Peyer's patch (tissue), 4 donors: ENCODE results near the gene PLD1.

Experiments used
- POLR2A ChIP-seq, 2 donors: fragments of 450-650 bp; IDR thresholded peaks; one replicate each; pipeline ENCODE4 v1.5.1; 2017; ENCODE audit warnings: antibody characterized with exemption in 2 of 2, mild to moderate bottlenecking in 2 of 2, moderate library complexity in 2 of 2
- TF ChIP-seq, protein P1 (sequence below), 6 experiments: fragments of 450-650 bp in 4 of 6; fragments of 200-600 bp in 2 of 6; sonication (generic) in 1 of 6; IDR thresholded peaks; one replicate each; pipeline ENCODE4 v1.5.1; 2017 to 2019; ENCODE audit warnings: antibody characterized with exemption in 6 of 6, mild to moderate bottlenecking in 3 of 6, moderate library complexity in 1 of 6

DNA sequence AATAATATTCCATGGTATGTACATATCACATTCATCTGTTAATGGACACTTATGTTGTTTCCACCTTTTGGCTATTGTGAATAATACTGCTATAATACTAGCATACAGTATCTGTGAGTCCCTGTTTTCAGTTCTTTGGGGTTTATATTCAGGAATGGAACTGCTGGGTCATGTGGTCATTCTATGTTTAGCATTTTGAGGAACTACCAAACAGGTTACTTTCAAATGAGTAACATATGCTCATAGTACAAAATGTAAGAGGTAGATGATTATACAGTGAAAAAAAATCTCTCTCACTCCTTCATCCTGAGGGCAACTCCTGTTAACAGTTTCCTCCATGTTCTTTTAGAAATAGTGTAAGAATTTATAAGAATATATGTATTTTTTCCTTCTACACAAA lies 162.2 kb downstream of the PLD1 start:
- TF ChIP-seq, protein P1, sequence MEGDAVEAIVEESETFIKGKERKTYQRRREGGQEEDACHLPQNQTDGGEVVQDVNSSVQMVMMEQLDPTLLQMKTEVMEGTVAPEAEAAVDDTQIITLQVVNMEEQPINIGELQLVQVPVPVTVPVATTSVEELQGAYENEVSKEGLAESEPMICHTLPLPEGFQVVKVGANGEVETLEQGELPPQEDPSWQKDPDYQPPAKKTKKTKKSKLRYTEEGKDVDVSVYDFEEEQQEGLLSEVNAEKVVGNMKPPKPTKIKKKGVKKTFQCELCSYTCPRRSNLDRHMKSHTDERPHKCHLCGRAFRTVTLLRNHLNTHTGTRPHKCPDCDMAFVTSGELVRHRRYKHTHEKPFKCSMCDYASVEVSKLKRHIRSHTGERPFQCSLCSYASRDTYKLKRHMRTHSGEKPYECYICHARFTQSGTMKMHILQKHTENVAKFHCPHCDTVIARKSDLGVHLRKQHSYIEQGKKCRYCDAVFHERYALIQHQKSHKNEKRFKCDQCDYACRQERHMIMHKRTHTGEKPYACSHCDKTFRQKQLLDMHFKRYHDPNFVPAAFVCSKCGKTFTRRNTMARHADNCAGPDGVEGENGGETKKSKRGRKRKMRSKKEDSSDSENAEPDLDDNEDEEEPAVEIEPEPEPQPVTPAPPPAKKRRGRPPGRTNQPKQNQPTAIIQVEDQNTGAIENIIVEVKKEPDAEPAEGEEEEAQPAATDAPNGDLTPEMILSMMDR (IDR thresholded peaks at IDR 0.05): no peak
- TF ChIP-seq POLR2A (IDR thresholded peaks at IDR 0.05): no peak
